Astrocyte (in vitro differentiated cells and primary cell): ENCODE data around the gene ARSG. TPM values are rescaled to one million over a fixed set of nuclear protein-coding genes. Genes with fewer than 3 reads are reported as not detected.

Source experiments
- DNase-seq: peaks from one replicate; pipeline ENCODE4 v3.0.0-alpha.2; 2010; ENCODE audit warnings: low read depth
- FAIRE-seq: peaks from 2 replicates; lab custom pipeline; 2011; peaks lifted over from hg19 to GRCh38; lab: Jason Lieb, UNC
- H2AFZ ChIP-seq: 2 replicates; pipeline ENCODE4 v1.6.0; 2012; ENCODE audit warnings: low read depth, low read length, inconsistent platforms
- H3K27ac ChIP-seq: 2 replicates; pipeline ENCODE4 v1.5.1; 2011; ENCODE audit warnings: low read depth, low read length, inconsistent platforms
- H3K27me3 ChIP-seq: 2 replicates; pipeline ENCODE4 v1.6.0; 2011; ENCODE audit warnings: low read length, inconsistent platforms; ENCODE audit not compliant: insufficient read depth
- H3K36me3 ChIP-seq: 2 replicates; pipeline ENCODE4 v1.5.1; 2011; ENCODE audit warnings: low read length, inconsistent platforms; ENCODE audit not compliant: insufficient read depth
- H3K4me1 ChIP-seq: 2 replicates; pipeline ENCODE4 v1.5.1; 2011; ENCODE audit warnings: low read length, inconsistent platforms; ENCODE audit not compliant: insufficient read depth
- H3K4me2 ChIP-seq: 2 replicates; pipeline ENCODE4 v1.6.0; 2012; ENCODE audit warnings: low read length, inconsistent platforms
- H3K4me3 ChIP-seq: 2 replicates; pipeline ENCODE4 v1.5.1; 2011; ENCODE audit warnings: low read depth, mild to moderate bottlenecking, low read length, inconsistent platforms; ENCODE audit not compliant: insufficient read depth
- H3K79me2 ChIP-seq: 2 replicates; pipeline ENCODE4 v1.6.0; 2012; ENCODE audit warnings: mild to moderate bottlenecking, low read length, inconsistent platforms; ENCODE audit not compliant: insufficient read depth
- H3K9ac ChIP-seq: 2 replicates; pipeline ENCODE4 v1.6.0; 2012; ENCODE audit warnings: mild to moderate bottlenecking, low read length, inconsistent platforms
- H3K9me3 ChIP-seq: 2 replicates; pipeline ENCODE4 v1.5.1; 2012; ENCODE audit warnings: low read depth, mild to moderate bottlenecking, low read length, inconsistent platforms; ENCODE audit not compliant: insufficient read depth
- H4K20me1 ChIP-seq: 2 replicates; pipeline ENCODE4 v1.6.0; 2012; ENCODE audit warnings: low read length, inconsistent platforms; ENCODE audit not compliant: insufficient read depth
- H3K27ac Mint-ChIP-seq: one replicate; pipeline ENCODE4 v1.8.0; 2021; ENCODE audit warnings: mild to moderate bottlenecking, mixed read lengths; ENCODE audit not compliant: unreplicated experiment
- H3K27me3 Mint-ChIP-seq: one replicate; pipeline ENCODE4 v1.8.0; 2021; ENCODE audit warnings: low read depth, mixed read lengths; ENCODE audit not compliant: unreplicated experiment
- H3K36me3 Mint-ChIP-seq: one replicate; pipeline ENCODE4 v1.8.0; 2021; ENCODE audit warnings: low read depth, mixed read lengths; ENCODE audit not compliant: unreplicated experiment
- H3K4me1 Mint-ChIP-seq: one replicate; pipeline ENCODE4 v1.8.0; 2021; ENCODE audit warnings: low read depth, mixed read lengths; ENCODE audit not compliant: unreplicated experiment
- H3K4me3 Mint-ChIP-seq: one replicate; pipeline ENCODE4 v1.8.0; 2021; ENCODE audit warnings: mild to moderate bottlenecking, moderate library complexity, mixed read lengths; ENCODE audit not compliant: unreplicated experiment
- H3K9me3 Mint-ChIP-seq: one replicate; pipeline ENCODE4 v1.8.0; 2021; ENCODE audit warnings: mild to moderate bottlenecking, mixed read lengths; ENCODE audit not compliant: unreplicated experiment
- EZH2 ChIP-seq: IDR thresholded peaks from 2 replicates; pipeline ENCODE4 v1.6.1; 2012; ENCODE audit warnings: mild to moderate bottlenecking, low read length, inconsistent platforms; ENCODE audit not compliant: insufficient read depth
- total RNA-seq: library from RNA; stranded (reverse); gene quantifications from 2 replicates; pipeline ENCODE4 v1.2.1, GENCODE V29; 2021
- TF ChIP-seq, protein P1 (sequence below): IDR thresholded peaks from 2 replicates; pipeline ENCODE4 v1.5.1; 2011; ENCODE audit warnings: low read depth, mild to moderate bottlenecking, inconsistent platforms, low read length, moderate library complexity; ENCODE audit not compliant: insufficient read depth

Gene ARSG
- total RNA-seq, 1 donor from 2014 or later, result 2.6 TPM

- FAIRE-seq (no peak), DNase-seq (no peak)
- Histone ChIP-seq H4K20me1 (no peaks in the 10 kb centered on the region), H3K9me3 (no peaks in the 10 kb centered on the region), H3K4me1 (no peaks in the 10 kb centered on the region), H3K79me2 (no peaks in the 10 kb centered on the region), H3K4me3 (no peak overlapping the region), H3K27me3 (no peaks in the 10 kb centered on the region), H3K9ac (no peak overlapping the region), H3K27ac (no peak overlapping the region), H3K36me3 (no peaks in the 10 kb centered on the region), H3K4me2 (no peak overlapping the region), H2AFZ (no peak overlapping the region)
- H3K4me3 Mint-ChIP-seq, result no peak overlapping the region
- H3K27ac Mint-ChIP-seq, result no peak overlapping the region
- H3K27me3 Mint-ChIP-seq, result peaks cover 3% of the 10 kb centered on the region
- TF ChIP-seq EZH2, result no peak
- TF ChIP-seq, protein P1, sequence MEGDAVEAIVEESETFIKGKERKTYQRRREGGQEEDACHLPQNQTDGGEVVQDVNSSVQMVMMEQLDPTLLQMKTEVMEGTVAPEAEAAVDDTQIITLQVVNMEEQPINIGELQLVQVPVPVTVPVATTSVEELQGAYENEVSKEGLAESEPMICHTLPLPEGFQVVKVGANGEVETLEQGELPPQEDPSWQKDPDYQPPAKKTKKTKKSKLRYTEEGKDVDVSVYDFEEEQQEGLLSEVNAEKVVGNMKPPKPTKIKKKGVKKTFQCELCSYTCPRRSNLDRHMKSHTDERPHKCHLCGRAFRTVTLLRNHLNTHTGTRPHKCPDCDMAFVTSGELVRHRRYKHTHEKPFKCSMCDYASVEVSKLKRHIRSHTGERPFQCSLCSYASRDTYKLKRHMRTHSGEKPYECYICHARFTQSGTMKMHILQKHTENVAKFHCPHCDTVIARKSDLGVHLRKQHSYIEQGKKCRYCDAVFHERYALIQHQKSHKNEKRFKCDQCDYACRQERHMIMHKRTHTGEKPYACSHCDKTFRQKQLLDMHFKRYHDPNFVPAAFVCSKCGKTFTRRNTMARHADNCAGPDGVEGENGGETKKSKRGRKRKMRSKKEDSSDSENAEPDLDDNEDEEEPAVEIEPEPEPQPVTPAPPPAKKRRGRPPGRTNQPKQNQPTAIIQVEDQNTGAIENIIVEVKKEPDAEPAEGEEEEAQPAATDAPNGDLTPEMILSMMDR, result no peak
- H3K36me3 Mint-ChIP-seq, result no peaks in the 10 kb centered on the region
- no peaks in the 10 kb centered on the region for H3K9me3 Mint-ChIP-seq
- H3K4me1 Mint-ChIP-seq, result peaks cover 2% of the 10 kb centered on the region
Observed at GRCh38 chr17:68346448-68346847, 55.2 kb downstream of the ARSG start.

DNA sequence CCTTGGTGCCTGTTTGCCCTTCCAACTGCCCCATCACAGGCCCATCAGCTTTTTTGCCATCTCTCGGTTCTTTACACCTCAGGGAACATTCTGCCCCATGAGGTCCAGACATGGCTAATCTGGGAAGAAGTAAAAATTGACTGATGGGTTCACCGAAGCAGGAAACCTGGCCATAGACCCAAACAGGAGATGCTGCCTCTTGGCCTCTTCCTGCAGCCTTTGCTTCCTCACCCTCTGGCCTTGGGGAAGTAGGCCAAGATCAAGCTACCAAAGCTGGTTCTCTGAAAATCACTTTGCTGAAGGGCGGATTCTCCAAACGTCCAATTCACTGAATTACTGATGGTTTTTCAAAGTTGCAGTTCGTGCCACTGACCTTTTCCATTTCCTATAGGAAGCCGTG, 56.1 kb downstream of the ARSG start:
- Mint-ChIP-seq H3K36me3 (no peaks in the 10 kb centered on the region), H3K27ac (no peak overlapping the region), H3K27me3 (peaks cover 3% of the 10 kb centered on the region), H3K4me3 (no peak overlapping the region), H3K4me1 (peaks cover 2% of the 10 kb centered on the region), H3K9me3 (no peaks in the 10 kb centered on the region)
- no peaks in the 10 kb centered on the region for H3K9me3 ChIP-seq
- no peak overlapping the region for H3K9ac ChIP-seq
- H3K36me3 ChIP-seq, result no peaks in the 10 kb centered on the region
- no peak overlapping the region for H3K27ac ChIP-seq
- H2AFZ ChIP-seq, result no peak overlapping the region
- H3K27me3 ChIP-seq, result no peaks in the 10 kb centered on the region
- H4K20me1 ChIP-seq, result no peaks in the 10 kb centered on the region
- FAIRE-seq (no peak), DNase-seq (no peak)
- H3K4me3 ChIP-seq, result no peak overlapping the region
- no peak for TF ChIP-seq EZH2
- TF ChIP-seq, protein P1, result no peak
- H3K79me2 ChIP-seq, result no peaks in the 10 kb centered on the region
- no peak overlapping the region for H3K4me2 ChIP-seq
- no peaks in the 10 kb centered on the region for H3K4me1 ChIP-seq

DNA sequence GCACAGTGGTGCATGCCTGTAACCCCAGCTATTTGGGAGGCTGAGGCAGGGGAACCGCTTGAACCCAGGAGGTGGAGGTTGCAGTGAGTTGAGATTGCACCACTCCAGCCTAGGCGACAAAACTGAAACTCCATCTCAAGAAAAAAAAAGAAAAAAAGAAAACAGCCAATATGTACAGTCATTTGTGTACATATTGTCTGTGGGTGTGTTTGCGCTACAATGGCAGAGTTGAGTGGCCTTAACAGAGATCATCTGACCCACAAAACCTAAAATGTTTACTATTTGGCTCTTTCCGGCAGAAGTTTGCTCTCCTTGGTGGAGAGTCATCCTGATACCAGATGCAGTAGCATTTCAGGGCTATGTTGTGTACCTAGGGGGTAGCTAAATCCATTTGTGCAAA, 57.9 kb downstream of the ARSG start:
- FAIRE-seq, result no peak
- TF ChIP-seq, protein P1, result no peak
- TF ChIP-seq EZH2, result no peak
- H3K27ac Mint-ChIP-seq, result no peak overlapping the region

More for the DNA sequence above, 57.9 kb downstream of the ARSG start:
- H3K27me3 Mint-ChIP-seq, result peaks cover 3% of the 10 kb centered on the region
- H3K9me3 ChIP-seq, result no peaks in the 10 kb centered on the region
- no peaks in the 10 kb centered on the region for H3K27me3 ChIP-seq
- H3K79me2 ChIP-seq, result no peaks in the 10 kb centered on the region
- H3K27ac ChIP-seq, result no peak overlapping the region
- peaks cover 2% of the 10 kb centered on the region for H3K4me1 Mint-ChIP-seq
- no peaks in the 10 kb centered on the region for H3K36me3 ChIP-seq
- DNase-seq, result no peak
- no peak overlapping the region for H3K9ac ChIP-seq
- no peak overlapping the region for H3K4me3 ChIP-seq
- H3K4me2 ChIP-seq, result no peak overlapping the region
- H3K4me1 ChIP-seq, result peaks cover 2% of the 10 kb centered on the region
- no peaks in the 10 kb centered on the region for H3K9me3 Mint-ChIP-seq
- no peak overlapping the region for H3K4me3 Mint-ChIP-seq
- no peaks in the 10 kb centered on the region for H3K36me3 Mint-ChIP-seq
- no peaks in the 10 kb centered on the region for H4K20me1 ChIP-seq
- no peak overlapping the region for H2AFZ ChIP-seq
